ENCODE measurements around the gene EDNRA.

DNA sequence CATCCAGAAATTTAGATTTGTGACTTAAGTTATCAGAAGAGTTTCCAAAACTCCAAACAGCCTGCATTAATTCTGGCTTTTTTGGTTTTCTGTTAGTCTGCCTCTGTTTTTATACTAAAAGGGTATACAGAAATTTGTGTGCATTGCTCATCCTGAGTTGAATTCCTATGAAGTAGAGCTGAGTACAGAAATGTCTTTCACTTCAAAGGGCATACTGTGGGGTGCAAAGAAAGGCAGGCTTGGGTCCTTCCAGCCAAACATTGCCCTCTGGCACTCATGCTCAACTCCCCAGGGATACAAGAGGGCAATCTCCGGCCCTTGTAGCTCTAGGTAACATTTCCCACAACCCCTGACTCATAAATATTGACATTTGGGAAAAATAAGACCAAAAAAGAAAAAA, 108.7 kb downstream of the EDNRA start:
- TF ChIP-seq, protein P1, sequence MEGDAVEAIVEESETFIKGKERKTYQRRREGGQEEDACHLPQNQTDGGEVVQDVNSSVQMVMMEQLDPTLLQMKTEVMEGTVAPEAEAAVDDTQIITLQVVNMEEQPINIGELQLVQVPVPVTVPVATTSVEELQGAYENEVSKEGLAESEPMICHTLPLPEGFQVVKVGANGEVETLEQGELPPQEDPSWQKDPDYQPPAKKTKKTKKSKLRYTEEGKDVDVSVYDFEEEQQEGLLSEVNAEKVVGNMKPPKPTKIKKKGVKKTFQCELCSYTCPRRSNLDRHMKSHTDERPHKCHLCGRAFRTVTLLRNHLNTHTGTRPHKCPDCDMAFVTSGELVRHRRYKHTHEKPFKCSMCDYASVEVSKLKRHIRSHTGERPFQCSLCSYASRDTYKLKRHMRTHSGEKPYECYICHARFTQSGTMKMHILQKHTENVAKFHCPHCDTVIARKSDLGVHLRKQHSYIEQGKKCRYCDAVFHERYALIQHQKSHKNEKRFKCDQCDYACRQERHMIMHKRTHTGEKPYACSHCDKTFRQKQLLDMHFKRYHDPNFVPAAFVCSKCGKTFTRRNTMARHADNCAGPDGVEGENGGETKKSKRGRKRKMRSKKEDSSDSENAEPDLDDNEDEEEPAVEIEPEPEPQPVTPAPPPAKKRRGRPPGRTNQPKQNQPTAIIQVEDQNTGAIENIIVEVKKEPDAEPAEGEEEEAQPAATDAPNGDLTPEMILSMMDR (IDR thresholded peaks at IDR 0.05) = no peak
- no peak for TF ChIP-seq EP300 (IDR thresholded peaks at IDR 0.05)
